Ishikawa (cell line): Measurements from ENCODE around the gene PTPA.
A peak's percentile ranks its signal among the peaks of the same experiment; 100 is the strongest.

ENCODE experiments used
- CEBPB ChIP-seq: IDR thresholded peaks from 2 replicates; pipeline ENCODE4 v1.6.1; 2012
- CREB1 ChIP-seq: IDR thresholded peaks from 2 replicates; pipeline ENCODE4 v1.6.1; 2012; ENCODE audit warnings: low read depth
- EGR1 ChIP-seq: IDR thresholded peaks from 2 replicates; pipeline ENCODE4 v1.6.1; 2012
- EP300 ChIP-seq: IDR thresholded peaks from 2 replicates; pipeline ENCODE4 v1.6.1; 2012; ENCODE audit warnings: borderline replicate concordance
- FOXM1 ChIP-seq: IDR thresholded peaks from 2 replicates; pipeline ENCODE4 v1.6.1; 2012; ENCODE audit warnings: low read depth, borderline replicate concordance
- NFIC ChIP-seq: IDR thresholded peaks from 2 replicates; pipeline ENCODE4 v1.6.1; 2012
- RAD21 ChIP-seq: IDR thresholded peaks from 2 replicates; pipeline ENCODE4 v1.6.1; 2012; ENCODE audit warnings: low read depth
- REST ChIP-seq: IDR thresholded peaks from 2 replicates; pipeline ENCODE4 v1.6.1; 2012; ENCODE audit warnings: low read depth, mild to moderate bottlenecking
- TAF1 ChIP-seq: IDR thresholded peaks from 2 replicates; pipeline ENCODE4 v1.6.1; 2012; ENCODE audit warnings: low read depth, mild to moderate bottlenecking
- TCF12 ChIP-seq: IDR thresholded peaks from 2 replicates; pipeline ENCODE4 v1.6.1; 2012; ENCODE audit warnings: low read depth
- TEAD4 ChIP-seq: IDR thresholded peaks from 2 replicates; pipeline ENCODE4 v1.6.1; 2012
- YY1 ChIP-seq: IDR thresholded peaks from 2 replicates; pipeline ENCODE4 v1.6.1; 2012; ENCODE audit warnings: low read depth
- ZBTB7A ChIP-seq: IDR thresholded peaks from 2 replicates; pipeline ENCODE4 v1.6.1; 2012; ENCODE audit warnings: low read depth
- TF ChIP-seq, protein P1 (sequence below): IDR thresholded peaks from 2 replicates; pipeline ENCODE4 v1.6.1; 2012
- TF ChIP-seq, protein P2 (sequence below): IDR thresholded peaks from 2 replicates; pipeline ENCODE4 v1.6.1; 2012

The PTPA gene

GRCh38 chr9:129185991-129186390, 74.8 kb downstream of the PTPA start:
- TF ChIP-seq, protein P1, sequence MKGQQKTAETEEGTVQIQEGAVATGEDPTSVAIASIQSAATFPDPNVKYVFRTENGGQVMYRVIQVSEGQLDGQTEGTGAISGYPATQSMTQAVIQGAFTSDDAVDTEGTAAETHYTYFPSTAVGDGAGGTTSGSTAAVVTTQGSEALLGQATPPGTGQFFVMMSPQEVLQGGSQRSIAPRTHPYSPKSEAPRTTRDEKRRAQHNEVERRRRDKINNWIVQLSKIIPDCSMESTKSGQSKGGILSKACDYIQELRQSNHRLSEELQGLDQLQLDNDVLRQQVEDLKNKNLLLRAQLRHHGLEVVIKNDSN = no peak
- TF ChIP-seq TCF12 = no peak
- no peak for TF ChIP-seq EGR1
- TF ChIP-seq YY1 = no peak
- TF ChIP-seq NFIC = no peak
- TF ChIP-seq FOXM1 = no peak
- TF ChIP-seq REST = no peak
- TF ChIP-seq, protein P2, sequence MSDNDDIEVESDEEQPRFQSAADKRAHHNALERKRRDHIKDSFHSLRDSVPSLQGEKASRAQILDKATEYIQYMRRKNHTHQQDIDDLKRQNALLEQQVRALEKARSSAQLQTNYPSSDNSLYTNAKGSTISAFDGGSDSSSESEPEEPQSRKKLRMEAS = no peak
- TF ChIP-seq CEBPB = no peak
- no peak for TF ChIP-seq TEAD4
- TF ChIP-seq ZBTB7A = no peak
- TF ChIP-seq CREB1 = no peak
- no peak for TF ChIP-seq EP300
- TF ChIP-seq RAD21 = no peak
- no peak for TF ChIP-seq TAF1

- no peak for TF ChIP-seq TEAD4
These were observed 75.8 kb downstream of the PTPA start for GRCh38 chr9:129187042-129187441.

DNA sequence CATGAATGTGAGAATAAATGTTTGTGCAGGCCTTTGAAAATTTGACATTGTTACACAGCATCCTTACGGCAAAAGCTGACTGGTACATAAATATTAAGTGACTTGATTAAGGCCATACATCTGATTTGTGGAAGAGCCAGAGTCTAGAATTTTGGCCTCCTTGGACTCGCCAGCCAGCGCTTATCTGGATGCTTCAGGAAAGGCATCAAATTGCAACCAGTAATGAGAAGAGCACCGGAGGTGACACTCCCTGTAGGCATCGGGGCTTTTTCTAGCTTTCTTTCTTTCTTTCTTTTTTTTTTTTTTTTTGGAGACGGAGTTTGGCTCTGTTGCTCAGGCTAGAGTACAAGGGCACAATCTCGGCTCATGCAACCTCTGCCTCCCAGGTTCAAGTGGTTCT, 80.0 kb downstream of the PTPA start:
- TF ChIP-seq TCF12 (no peak), CREB1 (no peak), FOXM1 (no peak)

DNA sequence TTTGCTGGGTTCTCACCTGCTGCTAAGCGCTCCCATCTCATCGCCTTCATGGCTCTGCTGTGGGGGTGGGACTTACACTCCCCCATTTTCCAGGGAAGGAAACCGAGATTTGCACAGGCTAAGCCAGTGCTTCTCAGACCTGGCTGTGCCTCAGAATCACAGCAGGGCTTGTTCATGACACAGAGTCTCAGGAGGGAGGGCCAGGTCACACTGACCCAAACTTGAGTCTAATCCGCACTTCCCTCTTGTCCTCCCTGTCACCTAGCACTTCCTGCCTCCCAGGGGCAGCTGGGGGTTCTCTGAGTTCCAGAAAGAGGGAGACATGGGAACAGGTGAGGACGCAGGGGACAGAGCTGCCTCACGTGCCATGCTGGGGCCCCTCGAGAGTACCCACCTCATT, 82.4 kb downstream of the PTPA start:
- TF ChIP-seq TCF12 (peak; percentile 35; the same call in 1 of the 2 replicates), TAF1 (no peak; the same call in 1 of the 2 replicates), EGR1 (no peak), EP300 (peak; percentile 63; the same call in 1 of the 2 replicates), FOXM1 (no peak; the same call in 1 of the 2 replicates), ZBTB7A (no peak), CREB1 (no peak), YY1 (no peak), TEAD4 (no peak), NFIC (no peak), CEBPB (no peak), REST (no peak), RAD21 (no peak)
- TF ChIP-seq, protein P1 = no peak
- TF ChIP-seq, protein P2 = no peak

DNA sequence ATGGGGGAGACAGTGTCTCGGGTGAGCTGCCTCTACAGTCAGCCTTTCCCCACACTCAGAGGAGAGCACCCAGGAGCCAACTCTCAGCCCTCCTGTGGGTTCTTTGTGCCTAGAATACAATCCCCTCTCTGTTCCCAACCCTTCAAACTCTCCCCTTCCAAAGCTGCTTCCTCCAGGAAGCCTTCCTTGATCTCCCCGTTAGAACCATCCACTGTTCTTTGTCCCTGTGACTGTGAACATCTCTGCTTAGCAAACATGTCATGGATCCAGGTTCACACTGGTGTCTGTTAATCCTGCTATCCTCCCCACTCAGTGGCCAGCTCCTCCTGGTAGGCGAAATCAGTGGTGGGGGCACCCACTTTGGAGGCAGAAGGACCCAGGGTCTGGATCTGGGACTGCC, 83.0 kb downstream of the PTPA start:
- no peak for TF ChIP-seq TAF1
- no peak for TF ChIP-seq REST
- no peak for TF ChIP-seq CREB1
- no peak for TF ChIP-seq EP300
